DOHH2 (cell line): ENCODE data around the gene ABCA10.

Experiments
- H3F3A ChIP-seq: fragments of 200-600 bp; sonication (generic), shearing (Covaris generic); 2 replicates; pipeline ENCODE4 v1.6.0; 2016; ENCODE audit warnings: antibody characterized with exemption, mild to moderate bottlenecking; ENCODE audit not compliant: control insufficient read depth, insufficient read depth
- H3K27ac ChIP-seq: fragments of 200-600 bp; sonication (generic); 2 replicates; pipeline ENCODE4 v1.5.1; 2014; ENCODE audit warnings: low read depth, mild to moderate bottlenecking, low read length, moderate library complexity
- H3K27me3 ChIP-seq: fragments of 200-600 bp; sonication (generic); 2 replicates; pipeline ENCODE4 v1.6.1; 2014; ENCODE audit warnings: mild to moderate bottlenecking, low read length, mixed read lengths; ENCODE audit not compliant: control insufficient read depth
- H3K36me3 ChIP-seq: fragments of 200-600 bp; sonication (generic); 2 replicates; pipeline ENCODE4 v1.6.1; 2014; ENCODE audit warnings: mild to moderate bottlenecking, low read length, moderate library complexity, mixed read lengths; ENCODE audit not compliant: control insufficient read depth
- H3K4me1 ChIP-seq: fragments of 200-600 bp; sonication (generic); 2 replicates; pipeline ENCODE4 v1.6.1; 2014; ENCODE audit warnings: mild to moderate bottlenecking, low read length, mixed read lengths; ENCODE audit not compliant: control insufficient read depth
- H3K4me2 ChIP-seq: fragments of 200-600 bp; sonication (generic); 2 replicates; pipeline ENCODE4 v1.6.0; 2014; ENCODE audit warnings: mild to moderate bottlenecking, low read length, moderate library complexity
- H3K4me3 ChIP-seq: fragments of 200-600 bp; sonication (generic); 2 replicates; pipeline ENCODE4 v1.5.1; 2014; ENCODE audit warnings: mild to moderate bottlenecking, low read length, mixed read lengths
- H3K79me2 ChIP-seq: fragments of 200-600 bp; sonication (generic); 2 replicates; pipeline ENCODE4 v1.6.1; 2014; ENCODE audit warnings: mild to moderate bottlenecking, low read length, mixed read lengths; ENCODE audit not compliant: control insufficient read depth
- H3K9me2 ChIP-seq: fragments of 200-600 bp; sonication (generic); replicated peaks from 2 replicates; pipeline ENCODE4 v1.6.1; 2014; ENCODE audit warnings: mild to moderate bottlenecking, low read length, mixed read lengths; ENCODE audit not compliant: control insufficient read depth
- H3K9me3 ChIP-seq: fragments of 200-600 bp; sonication (generic); 2 replicates; pipeline ENCODE4 v1.6.1; 2014; ENCODE audit warnings: antibody characterized with exemption, low read length, mixed read lengths; ENCODE audit not compliant: control insufficient read depth, insufficient read depth
- H4K20me1 ChIP-seq: fragments of 200-600 bp; sonication (generic); 2 replicates; pipeline ENCODE4 v1.6.0; 2014; ENCODE audit warnings: low read depth, mild to moderate bottlenecking, antibody characterized with exemption, low read length, moderate library complexity; ENCODE audit not compliant: control insufficient read depth, insufficient read depth
- CTCF ChIP-seq: fragments of 200-600 bp; sonication (generic); IDR thresholded peaks from one replicate; pipeline ENCODE4 v1.5.1; 2014; ENCODE audit warnings: antibody characterized with exemption, mild to moderate bottlenecking, low read depth, low read length; ENCODE audit not compliant: poor library complexity, severe bottlenecking
- EZH2phosphoT487 ChIP-seq: fragments of 200-600 bp; sonication (generic); IDR thresholded peaks from 2 replicates; pipeline ENCODE4 v1.6.1; 2017; ENCODE audit warnings: borderline replicate concordance, mild to moderate bottlenecking, antibody characterized with exemption, low read length, moderate library complexity, mixed read lengths

ABCA10 gene

GRCh38 chr17:69218986-69219385, 9.6 kb downstream of the ABCA10 start:
- no peaks in the 10 kb centered on the region for H3K27me3 ChIP-seq
- no peaks in the 10 kb centered on the region for H4K20me1 ChIP-seq
- H3K27ac ChIP-seq = no peak overlapping the region
- H3K36me3 ChIP-seq = no peaks in the 10 kb centered on the region
- H3K4me1 ChIP-seq = no peaks in the 10 kb centered on the region
- no peak for TF ChIP-seq CTCF
- TF ChIP-seq EZH2phosphoT487 = no peak
- H3K9me2 ChIP-seq = no peaks in the 10 kb centered on the region
- no peaks in the 10 kb centered on the region for H3F3A ChIP-seq
- no peak overlapping the region for H3K4me3 ChIP-seq
- H3K79me2 ChIP-seq = no peaks in the 10 kb centered on the region
- no peak overlapping the region for H3K4me2 ChIP-seq
- H3K9me3 ChIP-seq = no peaks in the 10 kb centered on the region

GRCh38 chr17:69213059-69213813, 15.4 kb downstream of the ABCA10 start:
- no peaks in the 10 kb centered on the region for H3K79me2 ChIP-seq
- no peaks in the 10 kb centered on the region for H3K27me3 ChIP-seq
- H4K20me1 ChIP-seq = no peaks in the 10 kb centered on the region
- H3K27ac ChIP-seq = no peak overlapping the region
- no peaks in the 10 kb centered on the region for H3K4me1 ChIP-seq
- no peaks in the 10 kb centered on the region for H3F3A ChIP-seq
- H3K9me3 ChIP-seq = no peaks in the 10 kb centered on the region
- no peaks in the 10 kb centered on the region for H3K36me3 ChIP-seq
- TF ChIP-seq EZH2phosphoT487 = no peak
- no peak for TF ChIP-seq CTCF
- no peaks in the 10 kb centered on the region for H3K9me2 ChIP-seq
- no peak overlapping the region for H3K4me2 ChIP-seq
- no peak overlapping the region for H3K4me3 ChIP-seq

GRCh38 chr17:69208640-69209039, 20.0 kb downstream of the ABCA10 start:
- Histone ChIP-seq H3K9me2 (no peaks in the 10 kb centered on the region), H4K20me1 (no peaks in the 10 kb centered on the region), H3K4me1 (no peaks in the 10 kb centered on the region), H3K27ac (no peak overlapping the region), H3K79me2 (no peaks in the 10 kb centered on the region), H3K27me3 (0 out of 2 replicates have a peak, but pooled peaks cover under 1% of the 10 kb centered on the region), H3K4me3 (no peak overlapping the region), H3K9me3 (no peaks in the 10 kb centered on the region), H3K36me3 (no peaks in the 10 kb centered on the region), H3K4me2 (no peak overlapping the region), H3F3A (no peaks in the 10 kb centered on the region)
- TF ChIP-seq EZH2phosphoT487 = no peak
- TF ChIP-seq CTCF = no peak
